Activated CD4-positive, alpha-beta T cell treated with anti-CD3 and anti-CD28 coated beads for 36 hours (primary cell): ENCODE data around the gene GYS1. TPM values are rescaled to one million over a fixed set of nuclear protein-coding genes. Genes with fewer than 3 reads are reported as not detected.
"Not testable (repeated sequence)": the region's sequence is repeated elsewhere in the genome, so short reads cannot be mapped to it uniquely, and the experiment has no call there.

Source experiments
- ATAC-seq: fragments of 200-7000 bp; cut with Tn5 transposase; one replicate; pipeline ENCODE4 v1.10.0; 2021; ENCODE audit warnings: mild to moderate bottlenecking, moderate library complexity
- CTCF ChIA-PET: fragments of 350-600 bp; sonication (Branson Sonifier 250); formaldehyde crosslinking; loops from one replicate; lab custom pipeline; 2021; ENCODE audit warnings: antibody characterized with exemption; lab: Charles Lee
- POLR2A ChIA-PET: fragments of 350-600 bp; sonication (Branson Sonifier 250); formaldehyde crosslinking; loops from one replicate; lab custom pipeline; 2021; ENCODE audit warnings: antibody characterized with exemption, inconsistent platforms; lab: Charles Lee
- DNase-seq: peaks from one replicate; pipeline ENCODE4 v3.0.0-alpha.2; 2020
- H3K27ac Mint-ChIP-seq: one replicate; pipeline ENCODE4 v1.8.0; 2021; ENCODE audit warnings: mixed read lengths
- H3K27me3 Mint-ChIP-seq: one replicate; pipeline ENCODE4 v1.8.0; 2021; ENCODE audit warnings: mixed read lengths
- H3K36me3 Mint-ChIP-seq: one replicate; pipeline ENCODE4 v1.8.0; 2021; ENCODE audit warnings: low read depth, mixed read lengths
- H3K4me1 Mint-ChIP-seq: one replicate; pipeline ENCODE4 v1.8.0; 2021; ENCODE audit warnings: mixed read lengths
- H3K4me3 Mint-ChIP-seq: one replicate; pipeline ENCODE4 v1.8.0; 2021; ENCODE audit warnings: mild to moderate bottlenecking, moderate library complexity, mixed read lengths
- H3K9me3 Mint-ChIP-seq: one replicate; pipeline ENCODE4 v1.8.0; 2021; ENCODE audit warnings: low read depth, mixed read lengths
- intact Hi-C, 2 experiments: fragments of 100-400 bp; cut with DNase I in 1 of 2; cut with micrococcal nuclease in 1 of 2; formaldehyde crosslinking; loops; one replicate each; pipeline versions ENCODE4 v1.14.2 to v1.15.1; 2022 to 2024; cut with DNase I, micrococcal nuclease
- microRNA-seq: library from miRNA; unstranded; fragments of <30 nt; microRNA quantifications from one replicate; pipeline ENCODE4 v1.2.0, GENCODE V29; 2021; ENCODE audit warnings: borderline replicate concordance
- total RNA-seq, 2 experiments: library from RNA; stranded (reverse); gene quantifications; one replicate each; pipeline ENCODE4 v1.2.3, GENCODE V29; 2021

The GYS1 gene
- total RNA-seq, 2 experiments from 2014 or later, result 80.2 to 102 TPM

DNA sequence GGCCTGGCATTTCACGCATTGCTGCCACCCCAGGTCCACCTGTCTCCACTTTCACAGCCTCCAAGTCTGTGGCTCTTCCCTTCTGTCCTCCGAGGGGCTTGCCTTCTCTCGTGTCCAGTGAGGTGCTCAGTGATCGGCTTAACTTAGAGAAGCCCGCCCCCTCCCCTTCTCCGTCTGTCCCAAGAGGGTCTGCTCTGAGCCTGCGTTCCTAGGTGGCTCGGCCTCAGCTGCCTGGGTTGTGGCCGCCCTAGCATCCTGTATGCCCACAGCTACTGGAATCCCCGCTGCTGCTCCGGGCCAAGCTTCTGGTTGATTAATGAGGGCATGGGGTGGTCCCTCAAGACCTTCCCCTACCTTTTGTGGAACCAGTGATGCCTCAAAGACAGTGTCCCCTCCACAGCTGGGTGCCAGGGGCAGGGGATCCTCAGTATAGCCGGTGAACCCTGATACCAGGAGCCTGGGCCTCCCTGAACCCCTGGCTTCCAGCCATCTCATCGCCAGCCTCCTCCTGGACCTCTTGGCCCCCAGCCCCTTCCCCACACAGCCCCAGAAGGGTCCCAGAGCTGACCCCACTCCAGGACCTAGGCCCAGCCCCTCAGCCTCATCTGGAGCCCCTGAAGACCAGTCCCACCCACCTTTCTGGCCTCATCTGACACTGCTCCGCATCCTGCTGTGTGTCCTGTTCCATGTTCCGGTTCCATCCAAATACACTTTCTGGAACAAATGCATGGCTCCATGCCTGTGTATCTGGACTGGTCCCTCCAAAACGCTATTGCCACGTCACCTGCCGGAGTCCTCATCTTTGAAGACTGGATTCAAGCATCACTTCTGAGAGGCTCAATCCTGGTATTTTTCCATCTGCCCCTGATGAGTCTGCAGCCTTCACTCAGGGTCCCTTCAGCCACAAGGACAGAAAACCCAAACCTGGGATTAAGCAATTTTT lies 70.3 kb downstream of the GYS1 start:
- H3K9me3 Mint-ChIP-seq, result no peaks in the 10 kb centered on the region
- H3K4me3 Mint-ChIP-seq, result no peak overlapping the region
- ATAC-seq (no peak), DNase-seq (no peak)
- peaks cover 6% of the 10 kb centered on the region for H3K4me1 Mint-ChIP-seq
- H3K27ac Mint-ChIP-seq, result no peak overlapping the region
- ChIA-PET CTCF (interaction anchor here (0.6 kb wide), 2 partner anchors 11 to 48 kb away, joined by 3 read pairs; no protein-coding TSS in a partner anchor), POLR2A (no interaction called here)
- intact Hi-C loops, result no loop called here
- H3K27me3 Mint-ChIP-seq, result no peaks in the 10 kb centered on the region
- peaks cover 16% of the 10 kb centered on the region for H3K36me3 Mint-ChIP-seq

GRCh38 chr19:48921721-48922500 lies 71.2 kb downstream of the GYS1 start:
- CTCF ChIA-PET, result interaction anchor here (0.5 to 0.6 kb wide), 2 partner anchors 11 to 25 kb away, joined by 3 to 4 read pairs; no protein-coding TSS in a partner anchor
- Mint-ChIP-seq H3K27ac (no peak overlapping the region), H3K27me3 (no peaks in the 10 kb centered on the region), H3K4me3 (no peak overlapping the region), H3K36me3 (peaks cover 18% of the 10 kb centered on the region), H3K4me1 (peaks cover 3% of the 10 kb centered on the region), H3K9me3 (no peaks in the 10 kb centered on the region)
- POLR2A ChIA-PET, result no interaction called here
- intact Hi-C loops, result no loop called here
- ATAC-seq (no peak), DNase-seq (no peak)

GRCh38 chr19:48920949-48921348 lies 72.2 kb downstream of the GYS1 start:
- DNase-seq, result no peak
- ATAC-seq, result no peak
- Mint-ChIP-seq H3K27ac (no peak overlapping the region), H3K27me3 (no peaks in the 10 kb centered on the region), H3K4me3 (no peak overlapping the region), H3K9me3 (no peaks in the 10 kb centered on the region), H3K36me3 (peaks cover 20% of the 10 kb centered on the region), H3K4me1 (no peaks in the 10 kb centered on the region)
- ChIA-PET CTCF (interaction anchor here (0.5 kb wide), 1 partner anchor 26 kb away, joined by 4 read pairs; no protein-coding TSS in a partner anchor), POLR2A (no interaction called here)
- intact Hi-C loops, result no loop called here

- H3K4me3 Mint-ChIP-seq, intact Hi-C loops, H3K27ac Mint-ChIP-seq, DNase-seq, H3K9me3 Mint-ChIP-seq, H3K27me3 Mint-ChIP-seq, ATAC-seq, H3K4me1 Mint-ChIP-seq: not testable (repeated sequence)
- POLR2A ChIA-PET, result interaction anchor here (1.1 kb wide), 1 partner anchor 47 kb away, joined by 5 read pairs; the partner anchor contains the start of gene PPP1R15A
- CTCF ChIA-PET, result interaction anchor here (0.8 kb wide), 1 partner anchor 1120 kb away, joined by 3 read pairs; no protein-coding TSS in a partner anchor
- peaks cover 27% of the 10 kb centered on the region for H3K36me3 Mint-ChIP-seq
Measured at GRCh38 chr19:48919271-48919670, 73.8 kb downstream of the GYS1 start.

DNA sequence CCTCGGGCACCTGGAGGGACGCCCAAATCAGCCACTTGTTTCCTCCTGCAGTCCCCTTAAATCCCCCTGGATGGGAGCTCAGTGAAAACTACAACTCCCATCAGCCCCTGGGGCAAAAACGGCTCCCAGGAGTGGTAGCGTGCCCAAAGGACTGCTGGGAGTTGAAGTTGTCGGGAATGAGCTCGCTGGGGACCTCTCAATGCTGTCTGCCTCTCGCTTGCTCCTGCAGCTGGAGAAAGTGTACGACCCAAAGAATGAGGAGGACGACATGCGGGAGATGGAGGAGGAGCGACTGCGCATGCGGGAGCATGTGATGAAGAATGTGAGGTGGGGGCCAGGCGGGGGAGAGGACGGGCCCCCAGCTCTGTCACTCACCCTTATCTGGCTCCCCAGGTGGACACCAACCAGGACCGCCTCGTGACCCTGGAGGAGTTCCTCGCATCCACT lies 74.3 kb downstream of the GYS1 start:
- Mint-ChIP-seq H3K4me1 (no peaks in the 10 kb centered on the region), H3K27ac (no peak overlapping the region), H3K27me3 (no peaks in the 10 kb centered on the region), H3K4me3 (no peak overlapping the region), H3K9me3 (no peaks in the 10 kb centered on the region), H3K36me3 (peaks cover 30% of the 10 kb centered on the region)
- DNase-seq (peak; percentile 54), ATAC-seq (peak; percentile 86)
- intact Hi-C loops, result no loop called here
- POLR2A ChIA-PET, result interaction anchor here (1.1 kb wide), 1 partner anchor 47 kb away, joined by 5 read pairs; the partner anchor contains the start of gene PPP1R15A
- CTCF ChIA-PET, result interaction anchor here (0.8 kb wide), 1 partner anchor 1120 kb away, joined by 3 read pairs; no protein-coding TSS in a partner anchor

Small RNAs within 50 kb of the gene (microRNA-seq; reads per million reads assigned to microRNA genes)
- not detected for gene MIR6798

Other genes starting within 250 kb of the GYS1 start
- gene IZUMO1, start 246.4 kb downstream of the GYS1 start, total RNA-seq, result not detected
- gene FUT1, start 240.7 kb downstream of the GYS1 start, total RNA-seq, result under 1 TPM; 0.23 to 0.32 TPM
- not detected for gene FGF21, start 237.8 kb downstream of the GYS1 start, total RNA-seq
- gene BCAT2, start 182.3 kb downstream of the GYS1 start, total RNA-seq, result 10 to 100 TPM; 65.9 to 70.3 TPM
- under 1 TPM; 0.21 to 0.83 TPM for gene HSD17B14, start 156.8 kb downstream of the GYS1 start, total RNA-seq
- gene PLEKHA4, start 124.7 kb downstream of the GYS1 start, total RNA-seq, result 10 to 100 TPM in 1 of 2 experiments, 1 to 10 TPM in 1; 7.0 to 10.9 TPM
- gene PPP1R15A, start 120.9 kb downstream of the GYS1 start, total RNA-seq, result 10 to 100 TPM; 51.6 to 62.4 TPM
- gene TULP2, start 94.6 kb downstream of the GYS1 start, total RNA-seq, result under 1 TPM; 0.37 to 0.87 TPM
- 100 to 1,000 TPM; 115 to 118 TPM for gene NUCB1, start 93.0 kb downstream of the GYS1 start, total RNA-seq
- 1 to 10 TPM; 1.4 to 2.4 TPM for gene DHDH, start 59.6 kb downstream of the GYS1 start, total RNA-seq
- 100 to 1,000 TPM; 128 to 143 TPM for gene BAX, start 38.4 kb downstream of the GYS1 start, total RNA-seq
- 1,000 to 10,000 TPM in 1 of 2 experiments, 100 to 1,000 TPM in 1; 809 to 1,111 TPM for gene FTL, start 28.0 kb downstream of the GYS1 start, total RNA-seq
- 100 to 1,000 TPM; 155 to 178 TPM for gene RUVBL2, start 578 bp upstream of the GYS1 start, total RNA-seq
- under 1 TPM; 0.39 to 0.51 TPM for gene LHB, start 23.8 kb upstream of the GYS1 start, total RNA-seq
- gene CGB3, start 31.0 kb upstream of the GYS1 start, total RNA-seq, result not detected
- under 1 TPM in 1 of 2 experiments, not detected in 1; 0.43 TPM for gene CGB2, start 38.6 kb upstream of the GYS1 start, total RNA-seq
- not detected for gene CGB1, start 43.6 kb upstream of the GYS1 start, total RNA-seq
- not detected for gene CGB5, start 50.5 kb upstream of the GYS1 start, total RNA-seq
- not detected for gene CGB8, start 55.8 kb upstream of the GYS1 start, total RNA-seq
- gene CGB7, start 64.4 kb upstream of the GYS1 start, total RNA-seq, result under 1 TPM in 1 of 2 experiments, not detected in 1; 0.40 TPM
- gene NTF4, start 71.5 kb upstream of the GYS1 start, total RNA-seq, result not detected
- not detected for gene KCNA7, start 79.4 kb upstream of the GYS1 start, total RNA-seq
- gene SNRNP70, start 92.1 kb upstream of the GYS1 start, total RNA-seq, result 100 to 1,000 TPM; 225 to 306 TPM
- gene LIN7B, start 121.1 kb upstream of the GYS1 start, total RNA-seq, result 1 to 10 TPM; 3.5 to 4.3 TPM
- gene C19orf73, start 125.8 kb upstream of the GYS1 start, total RNA-seq, result 1 to 10 TPM; 1.7 to 2.0 TPM
- gene PPFIA3, start 126.2 kb upstream of the GYS1 start, total RNA-seq, result 1 to 10 TPM; 5.4 to 6.1 TPM
- gene HRC, start 162.1 kb upstream of the GYS1 start, total RNA-seq, result not detected
- gene TRPM4, start 164.5 kb upstream of the GYS1 start, total RNA-seq, result 1 to 10 TPM; 1.5 to 1.9 TPM